GM21717 (cell line): Measurements from ENCODE around the gene P2RX7.
A peak's percentile ranks its signal among the peaks of the same experiment; 100 is the strongest.
"Not testable (repeated sequence)": the region's sequence is repeated elsewhere in the genome, so short reads cannot be mapped to it uniquely, and the experiment has no call there.

ENCODE experiments used
- ATAC-seq: cut with Tn5 transposase; IDR thresholded peaks from one replicate; pipeline ENCODE4 v1.9.1; 2021; ENCODE audit warnings: mild to moderate bottlenecking, moderate library complexity; ENCODE audit not compliant: unreplicated experiment

P2RX7 gene

DNA sequence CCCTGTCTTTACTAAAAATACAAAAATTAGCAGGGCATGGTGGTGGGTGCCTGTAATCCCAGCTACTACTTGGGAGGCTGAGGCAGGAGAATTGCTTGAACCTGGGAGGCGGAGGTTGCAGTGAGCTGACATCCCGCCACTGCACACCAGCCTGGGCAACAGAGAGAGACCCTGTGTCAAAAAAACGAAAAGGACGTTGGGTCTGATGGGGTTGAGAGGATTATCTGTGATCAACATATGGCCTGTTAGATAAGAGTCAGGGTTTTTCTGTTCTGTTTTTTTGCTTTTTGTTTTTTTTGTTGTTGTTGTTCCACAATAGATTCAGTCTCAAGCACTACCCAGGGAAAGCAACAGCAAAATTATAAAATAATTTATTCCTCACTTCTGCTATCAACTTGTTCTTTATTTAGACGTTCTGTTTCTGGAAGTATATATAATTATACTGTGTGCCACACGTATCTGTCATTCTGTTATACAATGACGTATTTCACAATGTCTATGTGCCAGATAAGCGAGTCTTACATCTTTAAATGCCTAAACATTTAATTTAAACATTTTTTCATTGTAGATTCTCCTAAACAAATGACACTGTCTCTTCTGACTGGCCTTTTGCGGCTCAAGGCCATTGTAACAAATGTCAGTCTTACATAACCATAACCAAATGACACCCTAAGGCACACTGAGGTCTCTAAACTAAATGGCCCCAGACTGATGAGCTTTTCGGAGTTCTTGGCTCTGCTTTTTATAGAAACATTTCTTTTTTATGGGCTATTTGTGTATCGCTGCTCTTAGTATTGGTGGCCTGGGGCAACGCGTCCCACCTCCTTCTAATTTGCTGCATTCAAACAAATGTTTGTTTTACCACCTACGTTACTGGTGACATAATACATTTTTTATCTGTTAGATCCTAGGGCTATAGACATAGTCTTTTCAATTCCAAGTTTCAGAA lies 70.0 kb downstream of the P2RX7 start:
- ATAC-seq, result no peak

DNA sequence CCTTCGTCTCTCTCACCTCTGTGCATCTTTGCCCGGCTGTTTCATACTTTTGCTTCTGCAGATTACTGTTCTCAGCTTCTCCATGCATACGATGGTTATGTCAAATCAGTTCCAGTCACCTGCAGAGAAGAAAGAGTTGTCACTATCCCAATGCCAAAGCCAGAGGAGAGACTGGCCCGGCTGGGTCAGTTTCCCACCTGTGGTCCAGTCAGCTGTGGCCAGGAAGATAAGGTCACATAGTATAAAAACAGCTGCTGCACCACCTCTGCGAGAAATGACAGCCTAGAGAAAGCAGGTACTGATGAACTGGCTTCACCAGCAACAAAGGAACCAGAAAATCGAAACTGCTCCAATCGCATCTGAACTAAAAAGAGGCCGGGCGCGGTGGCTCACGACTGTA lies 70.8 kb downstream of the P2RX7 start:
- no peak for ATAC-seq

DNA sequence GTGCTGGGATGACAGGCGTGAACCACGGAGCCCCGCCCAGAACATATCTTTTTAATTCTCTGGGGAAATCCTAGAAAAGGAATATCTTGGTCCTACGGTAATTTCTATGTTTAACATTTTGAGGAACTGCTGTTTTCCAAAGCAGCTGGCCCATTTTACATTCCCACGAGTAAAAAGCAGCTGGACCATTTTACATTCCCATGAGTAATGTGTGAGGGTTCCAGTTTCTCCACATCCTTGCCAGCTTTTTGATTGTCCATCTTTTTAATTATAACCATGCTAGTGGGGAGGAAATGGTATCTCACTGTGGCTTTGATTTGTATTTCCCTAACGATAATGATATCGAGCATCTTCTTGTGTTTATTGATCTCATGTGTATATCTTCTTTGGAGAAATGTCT lies 72.8 kb downstream of the P2RX7 start:
- ATAC-seq, result no peak

DNA sequence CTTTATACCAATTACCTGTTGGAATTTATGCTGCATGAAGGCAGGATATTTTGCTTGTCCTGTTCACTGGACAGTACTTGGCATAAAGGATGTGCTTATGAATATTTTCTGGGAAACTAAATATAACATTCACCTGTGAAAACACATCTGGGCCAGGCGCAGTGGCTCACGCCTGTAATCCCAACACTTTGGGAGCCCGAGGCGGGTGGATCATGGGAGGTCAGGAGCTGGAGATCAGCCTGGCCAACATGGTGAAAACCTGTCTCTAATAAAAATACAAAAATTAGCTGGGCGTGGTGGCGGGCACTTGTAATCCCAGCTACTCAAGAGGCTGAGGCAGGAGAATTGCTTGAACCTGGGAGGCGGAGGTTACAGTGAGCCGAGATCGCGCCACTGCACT lies 75.9 kb downstream of the P2RX7 start:
- ATAC-seq, result not testable (repeated sequence)

DNA sequence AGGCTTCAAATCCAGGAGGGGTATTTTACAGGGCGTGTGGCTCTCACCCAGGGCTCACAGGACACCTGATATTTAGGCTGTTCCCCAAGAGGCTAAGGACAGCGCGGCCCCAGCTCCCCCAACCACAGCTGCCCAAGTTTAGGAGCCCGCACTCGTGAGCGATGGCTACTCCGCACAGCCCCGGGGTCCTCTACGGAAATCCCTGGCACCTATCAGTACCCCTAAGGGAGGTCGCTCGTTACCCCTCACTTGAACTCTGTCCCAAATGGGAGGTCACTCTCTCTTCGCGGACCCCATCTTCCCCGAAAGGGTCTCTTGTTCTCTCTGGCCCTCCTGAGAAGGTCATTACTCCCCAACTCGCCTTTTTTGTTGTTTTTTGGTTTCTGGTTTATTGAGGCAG lies 76.5 kb downstream of the P2RX7 start:
- ATAC-seq, result no peak

DNA sequence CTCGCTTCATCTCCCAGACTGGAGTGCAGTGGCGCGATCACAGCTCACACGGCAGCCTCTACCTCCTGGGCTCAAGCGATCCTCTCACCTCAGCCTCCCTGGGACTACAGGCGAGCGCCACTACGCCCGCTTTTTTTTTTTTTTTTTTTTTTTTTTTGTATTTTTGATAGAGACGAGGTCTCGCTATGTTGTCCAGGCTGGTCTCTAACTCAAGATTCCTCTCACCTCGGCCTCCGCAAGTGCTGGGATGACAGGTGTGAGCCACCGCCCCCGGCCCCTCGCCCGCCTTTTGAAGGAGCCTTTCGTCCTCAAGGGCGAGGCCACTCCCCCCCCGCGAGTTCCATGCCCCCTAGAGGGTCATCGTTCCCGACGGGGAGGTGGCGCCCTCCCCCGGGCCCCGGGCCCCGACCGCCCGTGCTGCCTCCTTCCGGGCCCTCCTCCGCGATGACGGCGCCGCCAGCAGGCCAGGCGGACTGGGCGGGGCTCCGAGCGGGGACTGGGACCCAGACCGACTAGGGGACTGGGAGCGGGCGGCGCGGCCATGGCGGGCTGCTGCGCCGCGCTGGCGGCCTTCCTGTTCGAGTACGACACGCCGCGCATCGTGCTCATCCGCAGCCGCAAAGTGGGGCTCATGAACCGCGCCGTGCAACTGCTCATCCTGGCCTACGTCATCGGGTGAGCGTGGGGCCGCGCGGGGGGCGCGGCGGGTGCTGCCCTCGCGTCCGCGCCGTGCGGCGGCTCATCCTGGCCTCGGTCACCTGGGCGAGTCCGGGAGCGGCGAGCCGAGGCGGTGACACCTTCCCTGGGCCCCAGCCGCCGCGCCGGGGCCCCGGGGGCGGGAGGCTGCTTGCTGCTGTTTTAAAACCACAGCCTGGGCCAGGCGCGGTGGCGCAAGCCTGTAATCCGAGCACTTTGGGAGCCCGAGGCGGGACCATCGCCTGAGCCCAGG lies 77.2 kb downstream of the P2RX7 start, which contains the start of gene P2RX4:
Gene P2RX4 (plus strand): TSS at position 506 of the 949 bp plus-strand sequence. CDS start 36 bp downstream, at position 542.
- ATAC-seq, result peak; percentile 75

DNA sequence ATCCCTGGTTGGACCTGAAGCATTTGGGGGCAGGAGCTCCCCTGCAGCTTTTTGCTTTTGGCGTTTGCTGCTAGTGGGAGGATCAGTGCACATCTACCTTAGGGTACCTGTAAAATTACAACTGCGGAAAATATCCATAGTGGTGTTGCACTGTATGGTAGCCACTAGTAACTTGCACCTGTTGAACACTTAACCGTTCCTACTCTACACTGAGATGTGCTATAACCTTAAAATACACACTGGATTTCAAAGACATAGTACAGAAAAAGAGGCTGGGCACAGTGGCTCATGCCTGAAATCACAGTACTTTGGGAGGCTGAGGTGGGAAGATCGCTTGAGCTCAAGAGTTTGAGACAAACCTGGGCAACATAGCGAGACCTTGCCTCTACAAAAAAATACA lies 80.2 kb downstream of the P2RX7 start:
- no peak for ATAC-seq

DNA sequence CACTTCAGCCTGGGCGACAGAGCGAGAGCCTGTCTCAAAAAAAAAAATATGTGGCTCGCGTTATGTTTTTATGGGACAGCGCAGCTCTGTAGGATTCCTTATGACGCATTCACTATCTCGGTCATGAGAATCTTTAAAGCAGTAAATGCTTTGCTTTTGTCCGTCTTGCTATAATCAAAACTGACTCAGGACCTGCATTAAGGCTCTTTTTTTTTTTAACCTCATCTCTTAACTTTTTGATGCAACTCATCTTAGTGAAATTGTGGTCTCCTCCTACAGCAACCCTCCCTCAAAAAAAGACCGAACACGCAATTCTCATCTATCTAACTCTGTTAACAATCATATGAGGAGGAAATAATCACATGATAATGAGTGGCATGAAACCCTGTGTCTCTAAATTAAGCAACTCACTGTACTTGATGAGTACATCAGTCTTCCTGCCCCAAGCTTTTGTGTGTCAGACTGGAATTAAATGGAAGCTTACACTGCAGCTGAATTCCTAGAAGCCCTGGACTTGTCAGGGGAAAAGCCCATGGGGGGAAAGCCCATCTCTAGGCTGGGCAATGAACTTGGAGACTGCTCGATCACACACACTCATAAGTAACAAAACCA lies 81.6 kb downstream of the P2RX7 start:
- ATAC-seq, result no peak

DNA sequence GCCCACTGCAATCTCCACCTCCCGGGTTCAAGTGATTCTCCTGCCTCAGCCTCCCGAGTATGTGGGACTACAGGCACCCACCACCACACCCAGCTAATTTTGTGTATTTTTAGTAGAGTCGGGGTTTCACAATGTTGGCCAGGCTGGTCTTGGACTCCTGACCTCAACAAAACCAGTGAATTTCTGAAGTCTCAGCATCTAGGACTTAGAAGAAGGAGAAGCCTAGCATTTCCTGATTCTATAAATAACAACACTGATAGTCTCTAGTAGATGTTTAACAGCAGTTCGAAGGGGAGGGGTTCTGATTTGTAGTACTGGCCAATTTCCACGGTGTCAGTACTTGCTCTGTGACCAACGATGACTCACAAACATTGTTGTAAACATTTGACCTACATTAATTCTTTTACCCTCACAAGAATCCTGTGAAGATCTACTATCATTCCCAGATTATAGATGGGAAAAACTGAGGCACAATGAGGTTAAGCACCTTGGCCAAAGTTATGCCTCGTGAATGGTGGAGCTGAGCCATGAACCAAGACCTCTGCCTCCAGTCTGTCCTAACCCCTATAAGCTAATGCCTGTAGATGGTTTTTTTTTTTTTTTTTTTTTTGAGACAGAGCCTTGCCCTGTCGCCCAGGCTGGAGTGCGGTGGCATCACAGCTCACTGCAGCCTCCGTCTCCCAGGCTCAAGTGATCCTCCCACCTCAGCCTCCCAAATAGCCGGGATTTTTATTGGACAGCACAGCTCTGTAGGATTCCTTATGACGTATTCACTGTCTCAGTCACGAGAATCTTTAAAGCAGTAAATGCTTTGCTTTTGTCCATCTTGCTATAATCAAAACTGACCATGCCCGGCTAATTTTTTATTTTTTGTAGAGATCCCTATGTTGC lies 82.4 kb downstream of the P2RX7 start:
- ATAC-seq, result no peak

DNA sequence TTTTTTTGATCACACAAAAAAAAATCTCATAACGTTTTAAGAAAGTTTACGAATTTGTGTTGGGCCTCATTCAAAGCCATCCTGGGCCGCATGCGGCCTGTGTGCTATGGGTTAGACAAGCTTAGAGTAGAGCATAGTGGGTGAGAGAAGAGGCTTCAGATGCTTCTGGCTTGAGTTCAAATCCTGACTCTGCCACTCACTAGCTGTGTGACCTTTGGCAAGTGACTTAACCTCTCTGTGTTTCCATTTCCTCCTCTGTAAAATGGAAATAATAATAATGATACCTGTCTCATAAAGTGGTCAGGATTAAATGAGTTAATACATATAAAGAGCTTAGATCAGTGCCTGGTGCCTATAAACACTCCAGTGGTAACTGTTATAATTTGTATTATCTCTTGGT lies 83.4 kb downstream of the P2RX7 start:
- ATAC-seq, result no peak

DNA sequence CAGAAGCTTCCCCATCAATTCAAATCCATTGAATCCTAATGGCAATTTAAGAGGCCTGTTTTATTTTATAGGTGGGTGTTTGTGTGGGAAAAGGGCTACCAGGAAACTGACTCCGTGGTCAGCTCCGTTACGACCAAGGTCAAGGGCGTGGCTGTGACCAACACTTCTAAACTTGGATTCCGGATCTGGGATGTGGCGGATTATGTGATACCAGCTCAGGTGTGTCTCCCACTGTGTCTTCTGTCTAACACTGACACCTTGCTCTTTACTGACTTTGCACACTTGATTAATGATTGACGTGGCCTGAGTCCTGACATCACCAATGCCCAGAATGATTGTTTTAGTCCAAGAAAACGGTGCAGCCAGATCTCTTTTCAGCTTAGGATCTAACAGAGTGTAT lies 84.4 kb downstream of the P2RX7 start:
- no peak for ATAC-seq

DNA sequence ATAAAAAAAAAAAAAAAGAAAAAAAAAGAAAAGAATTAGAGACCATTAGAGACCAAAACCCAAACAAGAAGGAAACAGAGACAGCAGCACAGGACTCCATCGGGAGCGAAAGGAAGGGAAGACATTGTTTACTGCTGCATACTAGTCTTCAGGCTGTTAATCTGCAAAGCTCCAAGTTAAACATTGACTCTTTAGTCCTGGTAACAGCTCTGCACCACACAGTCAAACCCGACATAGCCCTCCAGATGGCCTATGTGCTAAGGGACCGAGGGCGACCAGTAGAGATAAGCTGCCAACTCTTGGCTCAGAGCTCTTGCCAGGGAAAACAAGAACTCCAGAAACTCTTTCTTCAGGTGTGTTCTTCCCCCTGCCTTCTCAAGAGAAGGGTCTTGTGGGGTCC lies 85.1 kb downstream of the P2RX7 start:
- ATAC-seq, result no peak

DNA sequence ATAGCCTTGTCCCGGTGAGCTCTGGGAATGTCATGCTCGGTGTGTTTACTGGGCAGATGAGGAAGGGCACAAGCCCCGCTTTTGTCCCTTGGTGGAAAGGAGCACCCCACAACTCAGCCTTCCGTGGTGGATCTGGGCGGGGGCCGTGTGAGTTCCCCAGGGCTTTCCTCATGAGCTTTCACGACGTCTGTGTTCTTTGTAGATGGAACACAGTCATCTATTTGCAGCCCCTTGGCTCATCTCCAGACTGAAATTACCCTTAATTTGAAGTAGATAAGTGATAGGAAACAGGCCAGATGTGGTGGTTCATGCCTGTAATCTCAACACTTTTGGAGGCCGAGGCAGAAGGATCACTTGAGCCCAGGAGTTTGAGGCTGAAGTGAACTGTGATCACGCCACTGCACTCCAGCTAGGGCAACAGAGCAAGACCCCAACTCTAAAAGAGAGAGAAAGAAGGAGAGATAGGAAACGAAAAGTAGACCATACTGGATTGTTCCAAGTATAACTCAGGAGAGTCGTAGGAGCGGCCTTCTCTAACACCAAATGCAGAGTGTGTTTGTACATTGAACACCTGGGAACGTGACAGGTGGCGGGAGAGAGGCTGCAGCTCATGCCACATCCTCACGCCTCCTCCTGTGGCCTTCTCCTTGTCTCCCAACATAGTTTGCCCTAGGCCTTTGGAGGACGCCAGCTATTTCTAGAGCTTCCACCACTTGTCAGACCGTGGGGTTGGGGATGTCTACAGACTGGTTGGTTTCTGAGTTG lies 86.1 kb downstream of the P2RX7 start:
- no peak for ATAC-seq

DNA sequence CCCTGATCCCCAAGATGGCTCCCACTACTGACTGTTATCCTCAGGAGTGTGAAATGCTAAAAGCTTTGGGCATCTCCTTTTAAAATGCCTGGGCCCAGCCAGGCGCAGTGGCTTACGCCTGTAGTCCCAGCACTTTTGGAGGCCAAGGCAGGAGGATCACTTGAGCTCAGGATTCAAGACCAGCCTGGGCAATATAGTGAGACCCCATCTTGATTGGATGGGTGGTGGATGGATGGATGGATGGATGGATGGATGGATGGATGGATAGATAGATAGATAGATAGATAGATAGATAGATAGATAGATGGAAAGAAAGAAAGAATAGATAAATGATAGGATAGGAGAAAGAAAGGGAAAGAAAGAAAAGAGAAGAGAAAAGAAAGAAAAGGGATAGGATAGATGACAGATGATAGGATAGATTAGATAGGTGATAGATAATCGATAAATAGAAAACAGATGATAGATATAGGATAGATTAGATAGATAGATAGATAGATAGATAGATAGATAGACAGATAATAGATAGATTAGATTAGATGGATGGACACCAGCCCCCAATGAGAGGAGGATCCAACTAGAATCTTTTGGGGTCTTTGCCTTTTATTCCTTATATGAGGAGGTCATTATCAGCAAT lies 86.8 kb downstream of the P2RX7 start:
- no peak for ATAC-seq

DNA sequence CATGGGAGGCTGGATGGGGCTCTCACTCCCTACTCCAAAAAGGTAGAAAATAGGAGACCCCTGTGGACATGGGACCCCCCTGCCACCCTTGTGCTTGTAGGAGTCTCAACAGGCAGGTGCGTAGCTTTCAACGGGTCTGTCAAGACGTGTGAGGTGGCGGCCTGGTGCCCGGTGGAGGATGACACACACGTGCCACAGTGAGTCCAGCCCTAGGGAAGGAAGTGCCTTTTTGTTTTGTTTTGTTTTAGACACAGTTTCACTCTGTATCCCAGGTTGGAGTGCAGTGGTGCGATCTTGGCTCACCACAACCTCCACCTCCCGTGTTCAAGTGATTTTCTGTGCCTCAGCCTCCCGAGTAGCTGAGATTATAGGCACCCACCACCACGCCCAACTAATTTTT lies 90.2 kb downstream of the P2RX7 start:
- ATAC-seq, result no peak

DNA sequence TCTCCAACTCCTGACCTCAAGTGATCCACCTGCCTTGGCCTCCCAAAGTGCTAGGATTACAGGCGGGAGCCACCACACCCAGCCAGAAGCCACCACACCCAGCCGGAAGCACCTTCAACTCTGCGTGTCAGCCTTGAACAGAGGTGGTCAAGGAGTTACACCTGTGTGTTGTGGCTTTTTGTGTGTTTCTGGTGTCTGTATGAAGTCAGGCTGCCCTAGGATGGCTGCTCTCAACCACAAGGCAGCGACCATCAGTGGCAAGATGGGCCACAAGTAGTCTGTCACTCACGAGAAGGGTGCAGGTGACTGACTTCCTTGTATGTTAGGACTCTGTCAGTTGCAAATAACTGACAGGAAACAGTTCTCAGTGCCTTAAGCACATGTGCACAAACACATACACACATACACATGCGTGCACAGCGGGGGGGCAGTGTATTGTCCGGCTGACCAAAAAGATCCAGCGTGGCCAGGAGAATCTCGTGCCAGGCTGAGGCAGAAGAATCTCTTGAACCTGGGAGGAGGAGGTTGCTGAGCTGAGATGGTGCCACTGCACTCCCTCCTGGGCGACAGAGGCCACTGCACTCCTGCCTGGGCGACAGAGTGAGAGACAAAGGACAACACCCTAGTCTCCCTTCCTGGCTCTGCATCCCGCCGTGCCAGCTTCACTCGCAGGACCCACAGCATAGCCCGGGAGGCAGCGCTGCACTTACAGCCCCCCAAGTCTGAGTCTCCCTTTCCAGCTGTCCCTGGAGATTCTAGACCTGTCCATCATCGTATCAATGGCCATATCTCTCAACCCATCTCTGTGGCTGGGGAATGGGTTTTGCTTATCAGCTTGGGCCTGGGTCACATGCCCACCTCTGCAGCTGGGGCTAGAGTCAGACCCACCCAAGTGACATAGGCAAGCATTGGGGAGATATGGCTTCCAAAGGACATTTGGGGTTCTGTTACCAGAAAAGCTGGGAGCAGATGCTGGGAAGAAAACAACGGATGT lies 90.9 kb downstream of the P2RX7 start:
- ATAC-seq, result no peak

DNA sequence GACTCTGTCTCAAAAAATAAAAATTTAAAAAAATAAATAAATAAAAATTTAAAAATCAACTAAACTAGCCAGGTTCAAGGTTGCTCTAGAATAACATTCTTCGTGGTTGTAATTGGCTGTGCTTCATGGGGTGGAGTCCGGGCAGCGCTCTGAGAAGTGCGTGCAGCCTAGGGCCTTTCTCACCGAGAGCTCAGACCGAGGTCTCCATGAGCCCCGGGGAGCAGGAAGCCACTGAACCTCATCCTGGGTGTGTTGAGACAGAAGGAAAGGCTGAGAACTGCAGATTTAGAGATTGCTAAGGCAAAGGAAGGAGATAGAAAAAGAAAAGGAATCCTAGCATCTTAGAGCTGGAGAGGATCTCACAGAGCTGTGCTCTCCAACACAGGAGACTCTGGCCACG lies 91.9 kb downstream of the P2RX7 start:
- ATAC-seq, result no peak

DNA sequence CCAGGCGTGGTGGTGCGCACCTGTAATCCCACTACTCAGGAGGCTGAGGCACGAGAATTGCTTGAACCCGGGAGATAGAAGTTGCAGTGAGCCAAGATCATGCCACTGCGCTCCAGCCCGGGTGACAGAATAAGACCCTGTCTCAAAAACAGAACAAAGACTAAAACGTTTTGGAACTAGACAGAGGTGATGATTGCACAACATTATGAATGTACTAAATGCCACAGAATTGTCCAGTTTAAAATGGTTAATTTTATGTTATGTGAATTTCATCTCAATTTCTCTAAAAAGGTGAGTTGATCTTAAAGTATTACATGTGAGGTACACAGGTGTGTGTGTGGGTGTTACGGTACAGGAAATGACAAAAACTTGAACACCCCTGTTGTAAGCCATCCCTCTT lies 93.7 kb downstream of the P2RX7 start:
- ATAC-seq, result no peak
